Spleen (tissue), 11 donors: Measurements from ENCODE around the gene OCEL1. TPM values are rescaled to one million over a fixed set of nuclear protein-coding genes. Genes with fewer than 3 reads are reported as not detected.

Source experiments
- DNase-seq: peaks from one replicate; pipeline ENCODE4 v3.0.0-alpha.2; 2020
- H3K27ac ChIP-seq, 8 donors: fragments of 200-600 bp; sonication (generic) in 7 of 8; 1 replicate in 4 of 8; 2 replicates in 4 of 8; pipeline versions ENCODE4 v1.5.0 to v1.8.0; 2016 to 2021; ENCODE audit warnings: inconsistent platforms in 4 of 8, mild to moderate bottlenecking in 4 of 8, moderate library complexity in 1 of 8
- H3K27me3 ChIP-seq, 7 donors: fragments of 200-600 bp; sonication (generic) in 6 of 7; replicated peaks in 1 of 7; 1 replicate in 4 of 7; 2 replicates in 3 of 7; pipeline versions ENCODE4 v1.5.0 to v1.8.0; 2016 to 2021; ENCODE audit warnings: inconsistent platforms in 3 of 7, mild to moderate bottlenecking in 1 of 7
- H3K36me3 ChIP-seq, 6 donors: fragments of 200-600 bp; sonication (generic) in 5 of 6; 1 replicate in 4 of 6; 2 replicates in 2 of 6; pipeline versions ENCODE4 v1.5.0 to v1.8.0; 2016 to 2021; ENCODE audit warnings: inconsistent platforms in 2 of 6
- H3K4me1 ChIP-seq, 6 donors: fragments of 200-600 bp; sonication (generic) in 5 of 6; 1 replicate in 3 of 6; 2 replicates in 3 of 6; pipeline versions ENCODE4 v1.5.0 to v1.8.0; 2016 to 2021; ENCODE audit warnings: inconsistent platforms in 3 of 6
- H3K4me3 ChIP-seq, 8 donors: fragments of 200-600 bp; sonication (generic) in 7 of 8; 1 replicate in 4 of 8; 2 replicates in 4 of 8; pipeline versions ENCODE4 v1.5.0 to v1.8.0; 2016 to 2021; ENCODE audit warnings: inconsistent platforms in 4 of 8, mild to moderate bottlenecking in 4 of 8, moderate library complexity in 2 of 8
- H3K9me3 ChIP-seq, 8 donors: fragments of 200-600 bp; sonication (generic) in 7 of 8; 1 replicate in 4 of 8; 2 replicates in 4 of 8; pipeline versions ENCODE4 v1.5.0 to v1.8.0; 2016 to 2021; ENCODE audit warnings: inconsistent platforms in 4 of 8
- CTCF ChIP-seq, 11 experiments: fragments of 200-600 bp in 7 of 11; fragments of 450-650 bp in 4 of 11; sonication (generic) in 4 of 11; IDR thresholded peaks in 8 of 11; conservative IDR thresholded peaks in 3 of 11; 1 replicate in 7 of 11; 2 replicates in 4 of 11; pipeline versions ENCODE4 v1.4.0 to v1.8.0; 2016 to 2021; ENCODE audit warnings: antibody characterized with exemption in 11 of 11, inconsistent platforms in 4 of 11, mild to moderate bottlenecking in 1 of 11
- POLR2A ChIP-seq, 3 donors: fragments of 450-650 bp; IDR thresholded peaks; one replicate each; pipeline ENCODE4 v1.5.1; 2017; ENCODE audit warnings: antibody characterized with exemption in 3 of 3, mild to moderate bottlenecking in 1 of 3
- POLR2AphosphoS5 ChIP-seq, 3 donors: sonication (generic); formaldehyde crosslinking; IDR thresholded peaks; one replicate each; pipeline ENCODE4 v1.5.1; 2017; ENCODE audit warnings: antibody characterized with exemption in 3 of 3
- WGBS, 5 donors: extraction: QIAGEN DNeasy Blood & Tissue Kit in 3 of 5; methylation state at CpG; one replicate each; pipeline versions ENCODE4 v1.1.5 to v1.1.7; 2013 to 2018; 5-methylcytosine and 5-hydroxymethylcytosine counted together
- intact Hi-C: fragments of 100-400 bp; cut with DNase I; formaldehyde crosslinking; loops from one replicate; pipeline ENCODE4 v1.15.0; 2023; ENCODE audit warnings: low total_unique reads
- polyA plus RNA-seq, 3 donors: library from polyadenylated mRNA; stranded (reverse); fragments of 200-250 nt; gene quantifications; one replicate each; pipeline ENCODE4 v1.2.1, GENCODE V29; 2013
- total RNA-seq, 7 donors: library from RNA; depleted of rRNA in 3 of 7; stranded (reverse); fragments of >200 nt in 3 of 7; fragmentation: NEBNext Ultra II Directional in 4 of 7; extraction: Animal tissue kit (Norgen Biotek cat#: 25700) in 4 of 7; gene quantifications; one replicate each; pipeline versions ENCODE4 v1.1.0 to v1.2.1, GENCODE V29; 2016 to 2021
- donor health status: healthy with polysubstance abuse.
- donor health status: DM: no; HTN: no; CAD: no; lungs with moderate emphysema.
- donor health status: DM: no; HTN: no; CAD: no.
- donor health status: Bipolar disorder and iron deficiency.
- donor health status: healthy.
- donor health status: DM: no; HTN: no; CAD: no.
- donor health status: DM: yes; HTN: yes; CAD: no.

The OCEL1 gene
- total and polyA plus RNA-seq, 10 donors: 7.7 to 31.8 (median 24.8) TPM

GRCh38 chr19:17232258-17232657 is 6.2 kb downstream of the OCEL1 start:
- WGBS, 5 donors: 91 to 96% (median 93%) methylated on average over 25 of the region's 25 CpGs
- H3K9me3 ChIP-seq: no peaks in the 10 kb centered on the region
- no peak for TF ChIP-seq POLR2A (IDR thresholded peaks at IDR 0.05)
- peak in 1 of 3 donors; percentile 31 for TF ChIP-seq POLR2AphosphoS5 (IDR thresholded peaks at IDR 0.05)
- no peak for TF ChIP-seq CTCF (IDR thresholded peaks at IDR 0.05 in 8 of 11, conservative IDR thresholded peaks at IDR 0.05 in 3 of 11)
- no peaks in the 10 kb centered on the region for H3K27me3 ChIP-seq
- DNase-seq: no peak
- no peak overlapping the region for H3K4me3 ChIP-seq
- intact Hi-C loops: no loop called here
- H3K36me3 ChIP-seq: peaks cover 0 to 50% (median 10%) of the 10 kb centered on the region in 6 donors
- no peak overlapping the region for H3K27ac ChIP-seq
- H3K4me1 ChIP-seq: peaks cover 13 to 40% (median 33%) of the 10 kb centered on the region in 6 donors

GRCh38 chr19:17234911-17235299 is 8.9 kb downstream of the OCEL1 start:
- H3K27ac ChIP-seq: peak overlapping the region; percentile 38 to 89 (median 78)
- peaks cover 0 to 42% (median 8%) of the 10 kb centered on the region in 6 donors for H3K36me3 ChIP-seq
- H3K4me1 ChIP-seq: peaks cover 13 to 32% (median 28%) of the 10 kb centered on the region in 6 donors
- H3K4me3 ChIP-seq: peak overlapping the region; percentile 47 to 85 (median 58)
- intact Hi-C loops: no loop called here
- H3K27me3 ChIP-seq: no peaks in the 10 kb centered on the region
- 10 to 26% (median 13%) methylated on average over 8 to 11 of the region's 11 CpGs for WGBS, 5 donors
- peak; percentile 88 for DNase-seq
- H3K9me3 ChIP-seq: no peaks in the 10 kb centered on the region
- TF ChIP-seq POLR2AphosphoS5 (IDR thresholded peaks at IDR 0.05): no peak
- TF ChIP-seq CTCF (IDR thresholded peaks at IDR 0.05 in 8 of 11, conservative IDR thresholded peaks at IDR 0.05 in 3 of 11): no peak
- TF ChIP-seq POLR2A (IDR thresholded peaks at IDR 0.05): no peak

GRCh38 chr19:17235300-17235970 is 9.4 kb downstream of the OCEL1 start:
- TF ChIP-seq POLR2A (IDR thresholded peaks at IDR 0.05) (no peak), POLR2AphosphoS5 (IDR thresholded peaks at IDR 0.05) (peak; percentile 56 to 77 (median 70)), CTCF (IDR thresholded peaks at IDR 0.05 in 8 of 11, conservative IDR thresholded peaks at IDR 0.05 in 3 of 11) (peak in 8 of 11 experiments; percentile 39 to 80 (median 62))
- Histone ChIP-seq H3K27ac (peak overlapping the region; percentile 38 to 89 (median 78)), H3K9me3 (no peaks in the 10 kb centered on the region), H3K36me3 (peaks cover 0 to 43% (median 8%) of the 10 kb centered on the region in 6 donors), H3K4me1 (peaks cover 13 to 32% (median 28%) of the 10 kb centered on the region in 6 donors), H3K4me3 (peak overlapping the region; percentile 47 to 85 (median 58)), H3K27me3 (no peaks in the 10 kb centered on the region)
- WGBS, 5 donors: 0 to 11% (median 1%) methylated on average over 9 to 80 of the region's 80 CpGs
- intact Hi-C loops: no loop called here
- peak; percentile 96 for DNase-seq

GRCh38 chr19:17235971-17236777 is 10.1 kb downstream of the OCEL1 start:
- intact Hi-C loops: no loop called here
- H3K36me3 ChIP-seq: peaks cover 0 to 41% (median 8%) of the 10 kb centered on the region in 6 donors
- no peak for DNase-seq
- H3K4me3 ChIP-seq: peak overlapping the region; percentile 47 to 85 (median 58)
- H3K4me1 ChIP-seq: peaks cover 13 to 32% (median 28%) of the 10 kb centered on the region in 6 donors
- 5 to 29% (median 8%) methylated on average over 6 to 26 of the region's 27 CpGs for WGBS, 5 donors
- H3K27me3 ChIP-seq: no peaks in the 10 kb centered on the region
- TF ChIP-seq POLR2A (IDR thresholded peaks at IDR 0.05) (no peak), POLR2AphosphoS5 (IDR thresholded peaks at IDR 0.05) (no peak), CTCF (IDR thresholded peaks at IDR 0.05 in 8 of 11, conservative IDR thresholded peaks at IDR 0.05 in 3 of 11) (no peak)
- H3K9me3 ChIP-seq: no peaks in the 10 kb centered on the region
- peak overlapping the region; percentile 38 to 89 (median 78) for H3K27ac ChIP-seq
